HG02938 (cell line): ENCODE measurements around the gene VPS13C.

ENCODE experiments used
- ATAC-seq: cut with Tn5 transposase; IDR thresholded peaks from one replicate; pipeline ENCODE4 v1.9.1; 2021; ENCODE audit warnings: mild to moderate bottlenecking, moderate library complexity; ENCODE audit not compliant: unreplicated experiment

The VPS13C gene

DNA sequence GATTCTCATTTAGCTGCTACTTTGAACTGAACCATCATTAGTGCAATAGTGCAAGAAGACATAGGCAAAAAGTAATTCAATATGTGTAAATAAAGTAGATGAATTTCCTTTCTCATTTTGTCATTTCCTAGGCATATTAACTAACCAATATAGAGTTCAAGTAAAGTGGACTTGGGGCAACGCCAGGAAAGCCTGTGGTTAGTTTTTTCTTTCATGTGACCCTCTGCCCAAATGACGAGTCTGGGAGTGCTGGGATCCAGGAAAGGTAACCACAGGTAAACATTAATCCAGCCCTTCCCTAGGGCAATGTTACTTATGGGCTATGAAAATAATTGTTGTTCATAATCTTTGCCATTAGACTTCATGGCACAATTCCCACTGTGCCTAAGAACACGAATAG is 181.0 kb downstream of the VPS13C start:
- ATAC-seq: no peak

GRCh38 chr15:61871926-61872522 is 188.2 kb downstream of the VPS13C start:
- no peak for ATAC-seq

DNA sequence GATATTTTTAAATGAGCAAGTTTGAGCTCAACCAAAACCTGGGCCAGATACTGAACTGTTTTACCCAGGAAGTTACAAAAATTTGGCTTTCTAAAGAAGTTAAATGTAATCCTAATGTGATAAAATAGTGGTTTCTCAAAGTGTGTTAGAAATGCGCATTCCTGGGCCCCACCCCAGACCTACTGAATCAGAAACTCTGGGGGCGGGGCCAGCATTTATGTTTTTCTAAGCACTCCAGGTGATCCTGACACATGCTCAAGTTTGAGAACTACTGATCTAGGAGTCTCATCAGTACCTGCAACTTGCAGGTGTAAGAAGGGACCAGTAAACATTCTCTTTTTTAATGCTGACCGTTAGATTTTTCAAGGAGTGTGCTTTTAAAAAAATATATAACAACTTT is 190.6 kb downstream of the VPS13C start:
- no peak for ATAC-seq

- no peak for ATAC-seq
Observed at GRCh38 chr15:61861962-61862361, 198.3 kb downstream of the VPS13C start.

GRCh38 chr15:61857169-61857829 is 202.9 kb downstream of the VPS13C start:
- no peak for ATAC-seq

GRCh38 chr15:61856295-61856694 is 204.0 kb downstream of the VPS13C start:
- ATAC-seq: no peak

- ATAC-seq: no peak
Observed at GRCh38 chr15:61853195-61853594, 207.1 kb downstream of the VPS13C start.

- no peak for ATAC-seq
Observed at GRCh38 chr15:61851955-61852354, 208.3 kb downstream of the VPS13C start.

DNA sequence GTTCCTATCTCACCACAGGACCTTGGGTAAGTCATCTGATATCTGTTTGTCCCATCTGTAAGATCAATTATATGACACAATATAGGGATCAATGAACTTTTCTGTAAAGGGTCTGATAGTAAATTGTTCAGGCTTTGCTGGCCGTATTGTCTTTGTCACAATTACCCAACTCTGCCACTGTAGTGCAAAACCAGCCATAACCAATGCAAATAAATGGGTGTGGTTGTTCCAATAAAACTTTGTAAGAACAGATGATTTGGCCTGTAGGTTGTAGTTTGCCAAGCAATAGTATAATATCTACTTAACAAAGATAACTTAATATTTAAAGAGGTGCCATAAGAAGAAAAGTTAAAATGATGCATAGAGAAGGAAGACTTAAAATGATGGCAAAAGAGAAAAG is 210.8 kb downstream of the VPS13C start:
- no peak for ATAC-seq

DNA sequence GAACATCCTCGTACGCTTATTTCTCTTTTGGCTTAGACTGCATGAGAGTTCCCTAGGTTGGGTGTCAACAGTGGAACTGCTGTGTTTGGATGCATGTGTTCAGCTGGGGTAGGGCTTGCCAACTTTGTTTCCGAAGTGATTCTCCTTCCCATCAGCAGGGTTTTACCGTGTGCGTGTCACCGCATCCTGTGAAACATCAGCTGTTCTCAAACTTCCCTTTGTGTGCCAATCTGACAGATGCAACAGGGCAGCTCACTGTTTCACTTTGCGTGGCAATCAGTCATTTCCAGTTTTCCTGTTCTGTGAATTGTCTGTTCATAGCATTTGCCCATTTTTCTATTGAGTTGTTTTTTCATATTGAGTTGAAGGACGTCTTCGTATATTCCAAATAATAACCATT is 218.8 kb downstream of the VPS13C start:
- no peak for ATAC-seq

DNA sequence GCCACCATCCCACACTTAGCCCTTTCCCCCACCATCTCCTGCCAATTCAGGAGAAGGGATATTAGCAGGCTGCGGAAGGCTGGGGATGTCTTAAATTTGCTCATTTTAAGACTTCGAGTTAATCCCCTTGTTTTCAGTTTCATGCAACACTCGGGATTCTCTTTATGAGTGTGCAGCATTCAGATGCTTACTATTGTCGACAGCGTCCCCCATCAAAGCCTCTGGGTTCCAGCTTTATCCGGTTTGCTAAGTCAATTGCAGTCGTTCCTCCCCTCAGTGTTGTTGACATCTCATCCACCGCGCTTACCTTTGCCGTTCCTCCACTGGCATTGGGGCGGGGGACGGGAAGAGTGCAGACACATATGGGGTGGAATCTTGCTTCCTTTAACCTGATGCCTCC is 220.2 kb downstream of the VPS13C start:
- ATAC-seq: no peak

DNA sequence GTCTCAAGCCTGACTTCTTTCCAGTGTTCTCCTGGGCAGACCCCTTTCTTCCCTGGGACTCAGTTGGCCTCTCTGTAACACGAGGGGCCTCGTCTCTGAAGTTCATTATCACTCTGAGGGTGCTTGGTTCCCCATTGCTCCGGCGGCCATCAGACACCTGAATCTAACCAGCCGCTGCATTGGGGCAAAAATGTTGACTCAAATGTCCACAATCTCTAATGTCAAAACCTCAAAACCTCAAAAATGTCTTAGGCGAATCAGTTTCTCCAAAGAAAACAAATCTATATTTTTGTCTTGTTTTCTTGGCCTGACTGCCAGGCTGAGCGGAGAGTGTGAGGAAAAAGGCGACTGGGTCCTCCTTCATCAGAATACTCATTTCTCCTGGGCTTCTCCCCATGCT is 220.7 kb downstream of the VPS13C start:
- no peak for ATAC-seq

DNA sequence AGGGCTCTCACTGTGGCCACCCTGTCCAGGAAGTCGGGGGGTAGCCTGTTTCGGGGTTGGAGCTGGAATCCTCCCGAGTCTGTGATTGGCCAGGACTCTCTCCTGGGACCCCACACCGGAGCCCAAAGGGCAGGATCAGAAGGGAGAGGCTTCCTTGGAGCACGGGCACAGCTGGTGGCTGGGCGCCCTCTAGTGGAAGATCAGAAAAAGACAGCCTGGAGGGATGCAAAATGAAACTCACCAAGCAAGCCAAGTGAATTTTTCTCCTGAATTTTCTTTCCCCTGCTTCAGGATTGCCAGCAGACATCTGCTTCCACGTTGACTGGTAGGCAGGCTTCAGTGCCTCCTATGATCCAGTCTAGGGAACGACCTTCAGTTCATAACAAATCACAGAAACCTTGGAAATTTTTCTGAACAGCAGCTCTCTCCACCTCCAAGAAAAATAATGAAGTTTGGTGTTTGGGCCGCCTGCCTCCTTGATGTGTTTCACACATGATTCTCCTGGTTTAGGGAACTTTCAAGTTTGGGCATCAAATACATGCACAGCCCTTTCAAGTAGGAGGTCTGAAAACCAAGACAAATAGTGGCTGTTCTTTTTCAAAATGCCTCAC is 224.6 kb downstream of the VPS13C start:
- ATAC-seq: no peak

GRCh38 chr15:61835029-61835428 is 225.2 kb downstream of the VPS13C start:
- ATAC-seq: no peak

DNA sequence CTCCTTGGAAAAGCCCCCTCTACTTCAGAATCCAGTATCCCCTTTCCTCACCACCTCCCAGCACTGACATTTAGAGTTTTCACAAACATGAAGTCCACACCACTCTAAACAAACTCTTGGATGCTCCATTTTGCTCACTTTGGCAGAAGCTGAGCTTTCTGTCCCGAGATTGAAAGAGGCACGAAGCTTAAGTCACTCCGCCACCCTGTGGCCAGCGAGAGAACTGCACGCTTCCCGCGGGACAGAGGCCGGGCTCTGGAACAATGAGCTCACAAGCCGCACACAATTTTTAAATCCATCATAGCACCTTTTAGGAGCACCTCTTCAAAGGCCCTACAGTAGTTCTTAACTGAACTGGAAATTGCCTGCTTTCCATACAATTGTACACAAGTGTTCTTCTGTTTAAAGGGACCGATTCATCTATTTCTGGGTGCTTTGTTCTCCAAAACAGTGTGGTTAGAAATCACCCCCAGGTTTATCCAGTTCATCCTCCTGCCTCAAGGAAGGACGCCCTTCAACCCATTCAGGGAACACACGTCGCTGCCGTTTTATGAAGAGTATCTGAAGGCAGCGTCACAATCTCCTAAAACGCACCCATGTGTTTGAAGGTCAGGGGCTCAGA is 226.1 kb downstream of the VPS13C start:
- no peak for ATAC-seq

DNA sequence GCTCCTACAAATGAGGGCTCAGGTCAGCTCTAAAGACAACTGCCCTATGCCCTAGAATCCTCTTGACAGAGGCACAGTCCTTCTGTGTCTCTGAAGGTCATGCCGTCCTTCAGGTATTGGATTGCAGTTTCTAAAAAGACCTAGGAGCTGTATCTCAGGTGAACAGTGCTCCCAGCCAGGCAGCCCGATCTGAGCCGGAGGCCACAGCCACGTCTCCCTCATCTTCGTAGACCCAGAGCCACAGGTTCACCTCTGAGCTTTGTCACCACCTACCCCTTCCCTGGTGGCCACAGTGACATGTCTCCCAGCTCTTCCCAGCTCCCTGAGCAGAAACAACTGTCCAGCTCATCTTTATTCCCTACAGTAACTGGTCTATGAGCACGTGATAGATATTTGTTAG is 228.0 kb downstream of the VPS13C start:
- no peak for ATAC-seq

DNA sequence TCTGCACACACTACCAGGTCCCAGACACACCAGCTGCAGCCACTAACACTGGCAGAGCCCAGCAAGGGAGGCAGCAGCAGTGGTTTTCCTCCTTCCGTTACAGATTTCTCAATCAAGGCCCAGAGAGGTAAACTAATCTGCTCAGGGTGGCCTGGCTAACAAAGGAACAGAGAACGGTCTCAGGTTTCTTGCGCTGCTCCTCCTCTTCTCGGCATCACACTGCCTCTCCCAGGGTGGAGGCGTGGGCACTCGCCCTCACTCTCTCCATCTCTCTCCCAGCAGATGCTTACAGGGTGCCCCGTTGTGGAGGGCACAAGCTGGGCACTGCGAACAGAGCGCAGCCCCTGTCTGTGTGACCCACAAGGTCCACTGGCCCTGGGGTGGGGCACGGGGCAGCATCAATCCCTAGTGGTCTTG is 228.7 kb downstream of the VPS13C start:
- ATAC-seq: no peak

GRCh38 chr15:61830536-61831330 is 229.5 kb downstream of the VPS13C start:
- no peak for ATAC-seq

DNA sequence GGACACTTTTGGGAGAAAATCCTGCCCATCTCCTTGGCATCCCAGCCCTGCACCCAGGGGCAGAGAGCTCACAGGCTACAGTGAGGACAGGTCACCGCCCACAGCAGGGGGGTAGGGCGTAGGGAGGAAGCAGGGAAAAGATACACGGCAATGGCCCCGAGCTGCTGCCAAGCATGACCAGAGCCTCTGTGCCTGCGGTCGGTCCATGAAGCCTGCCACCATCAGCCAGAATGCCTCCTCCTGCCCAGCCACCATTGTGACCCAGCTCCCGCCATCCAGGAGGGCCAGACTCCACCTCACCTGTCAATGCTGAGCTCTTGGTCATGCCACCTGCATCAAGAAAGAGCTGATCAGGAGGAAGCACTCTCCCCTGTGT is 230.7 kb downstream of the VPS13C start:
- ATAC-seq: no peak

- ATAC-seq: no peak
Observed at GRCh38 chr15:61828860-61829513, 231.3 kb downstream of the VPS13C start.

- ATAC-seq: no peak
Observed at GRCh38 chr15:61828008-61828407, 232.2 kb downstream of the VPS13C start.
